ENCODE measurements around the gene ZNF189.

The ZNF189 gene

DNA sequence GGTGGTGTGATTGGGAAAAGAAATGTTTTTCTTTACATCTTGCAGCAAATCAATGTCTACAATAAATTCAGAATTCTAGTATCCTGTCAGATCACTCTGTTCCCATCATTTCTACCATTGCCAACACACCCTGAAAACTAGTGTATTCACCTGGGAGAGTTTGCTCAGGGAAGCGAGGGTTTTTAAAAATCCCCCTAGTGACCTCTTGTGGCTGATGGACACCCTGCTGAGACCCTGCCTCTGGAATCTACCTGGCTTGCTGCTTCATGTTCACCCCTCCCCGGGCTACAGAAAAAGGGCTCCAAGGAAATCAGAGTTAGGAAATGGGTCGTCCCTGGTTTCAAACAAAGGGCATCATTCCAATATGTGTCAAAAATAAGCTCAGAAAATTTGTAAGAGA is 58.4 kb downstream of the ZNF189 start:
- no peak for DNase-seq

DNA sequence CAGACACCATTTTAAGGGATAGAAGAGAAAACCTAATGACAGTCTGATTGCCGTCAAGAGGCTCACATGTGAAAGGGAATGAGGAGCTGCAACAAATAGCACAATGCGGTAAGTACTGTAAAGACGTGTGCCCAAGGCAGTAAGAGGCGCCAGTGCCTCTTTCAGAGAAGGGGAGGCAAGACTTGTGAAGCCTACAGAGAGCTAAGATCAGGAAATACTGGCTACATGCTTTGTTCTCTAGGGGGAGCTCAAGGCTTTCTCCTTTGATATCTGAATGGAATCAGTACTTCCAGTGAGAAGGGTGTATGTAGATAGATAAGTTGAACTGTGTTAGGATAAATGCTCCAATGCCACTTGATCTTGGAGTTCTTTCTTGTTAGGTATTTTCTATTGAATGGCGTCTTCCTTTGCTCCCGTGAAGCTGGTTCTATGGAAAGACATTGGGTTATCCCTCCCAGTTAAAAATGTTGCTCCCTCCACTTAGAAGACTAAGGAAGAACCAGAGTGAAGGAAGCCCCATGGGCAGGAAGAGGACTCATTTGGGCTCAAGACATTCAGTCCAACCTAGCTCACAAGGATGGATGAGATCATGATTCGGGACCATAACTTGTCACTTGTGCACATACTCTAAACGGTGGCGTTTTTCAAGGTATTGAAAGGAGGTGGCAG is 60.4 kb downstream of the ZNF189 start:
- DNase-seq = no peak

All from CD4-positive, alpha-beta T cell treated with Interferon gamma for 1 hour (primary cell).